ENCODE results near the gene SYDE1. TPM values are rescaled to one million over a fixed set of nuclear protein-coding genes. Genes with fewer than 3 reads are reported as not detected.

SYDE1 gene
- total RNA-seq, 1 donor from 2014 or later, result 23.4 TPM

- DNase-seq (ENCODE audit: low spot score), result peak; percentile 98
Measured at GRCh38 chr19:15125232-15126067, 18.2 kb downstream of the SYDE1 start.

- DNase-seq (ENCODE audit: low spot score), result no peak
Measured at GRCh38 chr19:15126131-15126910, 19.1 kb downstream of the SYDE1 start.

GRCh38 chr19:15128162-15128770, 21.1 kb downstream of the SYDE1 start:
- no peak for DNase-seq (ENCODE audit: low spot score)

- DNase-seq (ENCODE audit: low spot score), result no peak
Measured at GRCh38 chr19:15129856-15130585, 22.8 kb downstream of the SYDE1 start.

- no peak for DNase-seq (ENCODE audit: low spot score)
Measured at GRCh38 chr19:15136234-15136954, 29.2 kb downstream of the SYDE1 start.

- DNase-seq (ENCODE audit: low spot score), result no peak
Measured at GRCh38 chr19:15137777-15138176, 30.6 kb downstream of the SYDE1 start.

- no peak for DNase-seq (ENCODE audit: low spot score)
Measured at GRCh38 chr19:15138427-15138826, 31.2 kb downstream of the SYDE1 start.

GRCh38 chr19:15141143-15141542, 33.9 kb downstream of the SYDE1 start:
- DNase-seq (ENCODE audit: low spot score), result no peak

GRCh38 chr19:15142313-15142712, 35.1 kb downstream of the SYDE1 start:
- DNase-seq (ENCODE audit: low spot score), result no peak

- DNase-seq (ENCODE audit: low spot score), result no peak
Measured at GRCh38 chr19:15144046-15144646, 36.9 kb downstream of the SYDE1 start.

- DNase-seq (ENCODE audit: low spot score), result no peak
Measured at GRCh38 chr19:15147090-15147489, 39.9 kb downstream of the SYDE1 start.

- no peak for DNase-seq (ENCODE audit: low spot score)
Measured at GRCh38 chr19:15149737-15150136, 42.5 kb downstream of the SYDE1 start.

- no peak for DNase-seq (ENCODE audit: low spot score)
Measured at GRCh38 chr19:15154002-15154612, 46.9 kb downstream of the SYDE1 start.

GRCh38 chr19:15155296-15155695, 48.1 kb downstream of the SYDE1 start:
- no peak for DNase-seq (ENCODE audit: low spot score)

- DNase-seq (ENCODE audit: low spot score), result no peak
Measured at GRCh38 chr19:15156391-15156790, 49.2 kb downstream of the SYDE1 start.

GRCh38 chr19:15159251-15159650, 52.0 kb downstream of the SYDE1 start:
- DNase-seq (ENCODE audit: low spot score), result no peak

GRCh38 chr19:15161028-15161984, 54.1 kb downstream of the SYDE1 start:
- no peak for DNase-seq (ENCODE audit: low spot score)

All from mucosa of gallbladder (tissue), 1 donor.